ENCODE data around the gene AP2M1.
A peak's percentile ranks its signal among the peaks of the same experiment; 100 is the strongest.

AP2M1 gene

DNA sequence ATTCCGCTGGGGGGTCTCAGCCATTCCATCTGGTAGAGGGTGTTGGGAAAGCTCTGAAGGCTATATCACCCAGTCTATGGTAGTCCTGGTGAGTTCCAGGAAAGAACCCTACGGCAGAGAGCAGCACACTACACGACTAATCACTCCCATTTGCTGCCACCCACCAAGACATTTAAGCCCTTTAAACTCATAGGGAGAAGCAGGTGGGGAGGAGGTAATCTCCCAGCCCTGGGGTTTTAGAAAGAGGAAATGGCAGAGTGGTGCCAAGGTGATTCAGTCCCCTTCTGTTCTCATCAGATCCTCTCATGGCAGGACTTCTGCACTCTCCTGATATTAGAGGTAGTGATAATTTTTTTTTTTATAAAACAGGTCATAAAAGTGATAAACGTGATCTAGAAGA lies 44.2 kb downstream of the AP2M1 start:
- DNase-seq (ENCODE audit: low read depth in 4 of 4, low spot score in 1 of 4), result no peak

GRCh38 chr3:184222521-184222920 lies 47.9 kb downstream of the AP2M1 start:
- no peak for DNase-seq (ENCODE audit: low read depth in 4 of 4, low spot score in 1 of 4)

DNA sequence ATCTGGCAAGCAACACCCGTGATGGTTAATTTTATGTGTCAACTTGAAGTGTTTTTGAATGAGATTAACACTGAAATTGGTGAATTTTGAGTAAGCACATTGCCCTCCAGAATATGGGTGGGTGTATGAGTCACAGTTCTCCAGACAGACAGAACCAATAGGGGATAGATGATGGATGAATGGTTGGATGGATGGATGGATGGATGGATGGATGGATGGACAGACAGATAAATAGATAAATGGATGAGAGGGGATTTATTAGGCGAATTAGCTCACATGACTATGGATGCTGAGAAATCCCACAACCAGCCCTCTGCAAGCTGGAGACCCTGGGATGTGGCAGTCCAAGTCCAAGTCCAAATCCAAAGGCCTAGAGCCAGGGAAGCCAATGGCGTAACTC lies 49.3 kb downstream of the AP2M1 start:
- DNase-seq (ENCODE audit: low read depth in 4 of 4, low spot score in 1 of 4), result no peak

DNA sequence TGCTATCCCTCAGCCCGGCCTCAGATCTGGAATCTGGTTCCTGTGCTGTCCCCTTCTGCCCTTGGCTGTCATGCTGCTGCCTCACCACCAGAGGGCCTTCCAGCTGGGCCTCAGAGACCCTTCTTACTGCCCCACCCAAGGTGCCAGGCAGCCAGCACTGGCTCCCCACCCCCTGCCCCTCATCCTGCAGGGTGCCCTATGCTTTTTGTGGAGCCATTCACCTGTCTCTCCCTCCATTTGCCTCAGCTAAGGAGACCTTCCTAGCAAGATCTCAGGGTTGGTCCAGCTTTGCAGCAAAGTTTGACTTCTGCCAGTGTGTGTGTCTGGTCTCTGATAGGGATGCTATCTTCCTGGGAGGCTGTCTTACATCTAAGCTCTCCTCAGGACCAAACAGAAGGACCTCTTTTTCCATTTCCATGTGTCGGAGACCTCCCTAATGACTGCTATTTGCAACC lies 52.9 kb downstream of the AP2M1 start:
- peak in 3 of 4 experiments; percentile 17 to 32 (median 25) for DNase-seq (ENCODE audit: low read depth in 4 of 4, low spot score in 1 of 4)

GRCh38 chr3:184228376-184229137 lies 53.9 kb downstream of the AP2M1 start:
- no peak for DNase-seq (ENCODE audit: low read depth in 4 of 4, low spot score in 1 of 4)

GRCh38 chr3:184229394-184230080 lies 54.9 kb downstream of the AP2M1 start, which contains the start of gene VWA5B2:
Gene VWA5B2 (plus strand): TSS chr3:184229585. CDS start chr3:184230529, 944 bp downstream.
- peak; percentile 19 to 54 (median 46) for DNase-seq (ENCODE audit: low read depth in 4 of 4, low spot score in 1 of 4)

DNA sequence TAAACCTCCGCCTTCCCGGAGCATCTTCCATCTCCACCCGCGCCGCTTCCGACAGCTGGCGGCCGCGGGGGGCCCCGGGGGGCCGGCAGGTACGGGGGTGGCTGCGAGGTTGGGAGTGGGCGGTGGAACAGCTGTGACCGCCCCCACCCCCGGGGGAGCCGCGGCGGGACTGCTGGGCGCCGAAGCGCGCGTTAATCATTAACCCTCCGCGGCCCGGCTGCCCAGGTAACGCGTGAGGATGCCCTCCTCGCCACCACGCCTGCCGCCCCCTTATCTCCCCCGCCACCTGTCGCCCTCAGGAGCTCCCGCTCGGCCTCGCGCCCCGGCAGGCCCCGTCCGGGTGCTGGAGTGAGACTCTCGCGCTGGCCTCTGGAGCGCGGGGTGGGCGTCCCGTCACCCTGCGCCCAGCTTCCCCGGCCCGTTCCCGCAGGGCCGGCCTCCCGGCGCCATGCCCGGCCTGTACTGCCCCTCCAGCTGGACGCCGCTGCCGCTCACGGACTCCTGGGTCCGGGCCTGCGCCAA lies 55.5 kb downstream of the AP2M1 start:
- DNase-seq (ENCODE audit: low read depth in 4 of 4, low spot score in 1 of 4), result no peak

DNA sequence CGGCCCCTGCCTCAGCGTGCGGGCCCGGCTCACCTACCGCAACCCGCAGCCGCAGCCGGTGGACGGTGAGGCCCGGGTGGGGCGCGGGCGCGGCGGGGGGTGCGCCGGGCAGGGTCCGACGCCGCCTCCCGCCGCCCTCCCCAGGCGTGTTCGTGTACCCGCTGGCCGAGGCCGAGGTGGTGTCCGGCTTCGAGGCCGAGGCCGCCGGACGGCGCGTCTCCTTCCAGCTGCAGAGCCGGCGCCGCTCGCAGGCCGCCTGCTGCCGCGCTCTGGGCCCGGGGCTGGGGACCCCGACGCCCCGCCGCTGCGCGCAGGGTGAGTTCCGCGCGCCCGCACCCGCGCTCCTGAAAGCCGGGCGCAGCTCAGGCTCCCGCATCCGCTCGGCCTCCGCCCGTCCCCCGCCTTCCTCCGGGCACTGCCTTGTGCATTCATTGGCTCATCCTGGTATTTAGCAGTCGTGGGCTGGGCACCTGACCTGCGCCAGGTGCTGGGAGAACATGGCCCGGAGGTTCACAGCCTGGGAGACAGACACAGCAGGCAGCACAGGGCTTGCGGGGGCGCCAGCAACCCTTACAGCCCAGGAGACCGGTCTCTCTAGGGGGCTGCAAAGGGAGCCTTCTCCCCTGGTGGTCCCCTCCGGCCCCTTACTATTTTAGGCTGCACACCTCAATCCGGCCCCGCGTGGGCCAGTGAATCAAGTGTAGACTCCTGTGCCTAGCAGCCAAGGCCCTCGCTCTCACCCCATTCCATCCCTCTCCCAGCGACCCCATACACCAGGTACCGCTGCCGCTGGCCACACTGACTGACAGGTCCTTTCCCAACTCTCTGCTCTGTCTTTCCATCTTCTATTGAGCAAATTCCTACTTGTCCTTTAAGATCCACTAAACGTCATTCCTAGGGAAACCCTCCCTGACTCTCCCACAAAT lies 56.2 kb downstream of the AP2M1 start:
- DNase-seq (ENCODE audit: low read depth in 4 of 4, low spot score in 1 of 4), result no peak

DNA sequence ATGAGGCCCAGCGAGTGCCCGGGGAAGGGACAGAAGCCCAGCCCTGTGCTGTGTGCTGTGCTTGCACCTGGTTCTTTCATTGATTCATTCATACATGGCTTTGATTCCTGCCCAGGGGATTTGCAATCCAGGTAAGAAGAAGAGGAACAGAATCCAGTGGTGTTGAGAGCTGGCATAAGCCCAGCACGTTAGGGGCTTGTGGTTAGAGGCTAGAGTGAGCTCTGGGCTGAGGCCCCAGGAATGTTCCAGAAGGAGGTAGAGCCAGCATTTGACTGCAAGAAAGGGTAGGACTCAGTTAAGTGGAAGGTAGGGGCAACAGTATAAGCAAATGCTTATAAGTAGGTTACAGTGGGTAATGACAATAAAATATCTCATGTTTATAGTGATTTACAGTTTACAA lies 57.0 kb downstream of the AP2M1 start:
- DNase-seq (ENCODE audit: low read depth in 4 of 4, low spot score in 1 of 4), result no peak

GRCh38 chr3:184233127-184233843 lies 58.6 kb downstream of the AP2M1 start:
- no peak for DNase-seq (ENCODE audit: low read depth in 4 of 4, low spot score in 1 of 4)

All from stimulated activated CD4-positive, alpha-beta T cell treated with anti-CD3 and anti-CD28 coated beads, Interleukin-1b, Interleukin-23, amount 100 ng/mL, for 24 hours (primary cell).